A549 (cell line): ENCODE measurements around the gene LPAR5. TPM values are rescaled to one million over a fixed set of nuclear protein-coding genes. Genes with fewer than 3 reads are reported as not detected.
"Not testable (repeated sequence)": the region's sequence is repeated elsewhere in the genome, so short reads cannot be mapped to it uniquely, and the experiment has no call there.

Experiments used
- ATAC-seq, 2 experiments: fragments of 200-7000 bp in 1 of 2; fragments of >200 bp in 1 of 2; cut with Nextera tagmentation in 1 of 2; cut with Tn5 transposase in 1 of 2; 3 replicates each; pipeline versions ENCODE4 v1.8.0 to v1.9.1; 2018 to 2020; ENCODE audit warnings: mild to moderate bottlenecking in 1 of 2, moderate library complexity in 1 of 2
- CTCF ChIA-PET: fragments of 300-600 bp; sonication (Branson Sonifier 250); formaldehyde crosslinking; extraction: SDS; loops from one replicate; lab custom pipeline; 2021; ENCODE audit warnings: antibody characterized with exemption, inconsistent platforms; lab: Yijun Ruan, JAX
- POLR2A ChIA-PET: fragments of 350-600 bp; formaldehyde crosslinking; extraction: SDS; loops from one replicate; lab custom pipeline; 2021; ENCODE audit warnings: antibody characterized with exemption, inconsistent platforms; lab: Yijun Ruan, JAX
- DNase-seq, 2 experiments: peaks; one replicate each; pipeline versions ENCODE4 v3.0.0 to v3.0.0-alpha.2; 2011 to 2016; ENCODE audit warnings: low read depth in 1 of 2, low spot score in 1 of 2
- FAIRE-seq: peaks from 2 replicates; lab custom pipeline; 2011; peaks lifted over from hg19 to GRCh38; lab: Jason Lieb, UNC
- H3K27ac ChIP-seq, 2 experiments: fragments of >200 bp; sonication (Bioruptor Twin); formaldehyde crosslinking; 3 replicates each; pipeline ENCODE4 v1.5.1; 2016 to 2017
- H3K4me1 ChIP-seq: fragments of >200 bp; sonication (Bioruptor Twin); formaldehyde crosslinking; 3 replicates; pipeline ENCODE4 v1.6.1; 2016
- H3K4me2 ChIP-seq: fragments of >200 bp; sonication (Bioruptor Twin); formaldehyde crosslinking; 3 replicates; pipeline ENCODE4 v1.6.1; 2016
- H3K4me3 ChIP-seq: fragments of >200 bp; sonication (Bioruptor Twin); formaldehyde crosslinking; 3 replicates; pipeline ENCODE4 v1.5.1; 2016
- H3K9me3 ChIP-seq: fragments of >200 bp; sonication (Bioruptor Twin); formaldehyde crosslinking; 3 replicates; pipeline ENCODE4 v1.6.1; 2016
- CEBPB ChIP-seq, 2 experiments: fragments of >200 bp in 1 of 2; sonication (Bioruptor Twin) in 1 of 2; formaldehyde crosslinking in 1 of 2; IDR thresholded peaks; 2 replicates each; pipeline ENCODE4 v1.6.1; 2012 to 2016
- GATA3 ChIP-seq: IDR thresholded peaks from 2 replicates; pipeline ENCODE4 v1.6.1; 2012; ENCODE audit warnings: borderline replicate concordance
- HEYL ChIP-seq: fragments of 250-450 bp; sonication (Bioruptor Pico); IDR thresholded peaks from 2 replicates; pipeline ENCODE4 v1.8.0; 2021; ENCODE audit warnings: mild to moderate bottlenecking, moderate library complexity
- HMGXB4 ChIP-seq: fragments of 250-450 bp; sonication (Bioruptor Pico); IDR thresholded peaks from 2 replicates; pipeline ENCODE4 v1.5.0; 2021; ENCODE audit warnings: mild to moderate bottlenecking, moderate library complexity, borderline replicate concordance
- HOXA7 ChIP-seq: fragments of 250-450 bp; sonication (Bioruptor Pico); IDR thresholded peaks from 2 replicates; pipeline ENCODE4 v1.5.0; 2020; ENCODE audit warnings: mild to moderate bottlenecking, moderate library complexity
- MAFK ChIP-seq: fragments of 450-650 bp; IDR thresholded peaks from 2 replicates; pipeline ENCODE4 v1.6.1; 2014; ENCODE audit not compliant: partially characterized antibody
- NFE2L2 ChIP-seq: fragments of 150-350 bp; conservative IDR thresholded peaks from 2 replicates; pipeline ENCODE4 v1.6.1; 2014; ENCODE audit warnings: low read length
- NPAS2 ChIP-seq: fragments of 250-450 bp; sonication (Bioruptor Pico); IDR thresholded peaks from 2 replicates; pipeline ENCODE4 v1.8.0; 2022; ENCODE audit warnings: mild to moderate bottlenecking, moderate library complexity, borderline replicate concordance
- POLR2AphosphoS2 ChIP-seq: conservative IDR thresholded peaks from 2 replicates; pipeline ENCODE4 v1.6.1; 2012; ENCODE audit warnings: low read length, improper control_type of control experiment, inconsistent platforms
- SMC3 ChIP-seq: fragments of >200 bp; sonication (Bioruptor Twin); formaldehyde crosslinking; IDR thresholded peaks from 3 replicates; pipeline ENCODE4 v1.6.1; 2018; ENCODE audit warnings: inconsistent platforms
- TP53 ChIP-seq: fragments of 250-450 bp; sonication (Bioruptor Pico); IDR thresholded peaks from 2 replicates; pipeline ENCODE4 v1.5.0; 2021; ENCODE audit warnings: mild to moderate bottlenecking, moderate library complexity
- ZNF302 ChIP-seq: fragments of 250-450 bp; sonication (Bioruptor Pico); IDR thresholded peaks from 2 replicates; pipeline ENCODE4 v1.9.0; 2021; ENCODE audit warnings: inconsistent platforms, mild to moderate bottlenecking, moderate library complexity
- ZSCAN20 ChIP-seq: fragments of 250-450 bp; sonication (Bioruptor Pico); IDR thresholded peaks from 2 replicates; pipeline ENCODE4 v1.8.0; 2022; ENCODE audit warnings: mild to moderate bottlenecking, moderate library complexity
- WGBS: methylation state at CpG from one replicate; pipeline ENCODE4 v1.1.6; 2017; ENCODE audit errors: missing lambda C conversion rate; 5-methylcytosine and 5-hydroxymethylcytosine counted together
- polyA plus RNA-seq, 4 experiments: library from polyadenylated mRNA; depleted of rRNA in 3 of 4; stranded (reverse); fragments of >200 nt; fragmentation: RNase III in 1 of 4; extraction: RNeasy Plus Mini Kit Qiagen cat#74134 plus additional on column Dnase treatment in 1 of 4; gene quantifications; 2 replicates in 3 of 4; 3 replicates in 1 of 4; pipeline ENCODE4 v1.2.3, GENCODE V29; 2011 to 2017
- TF ChIP-seq, protein P1 (sequence below): IDR thresholded peaks from 2 replicates; pipeline ENCODE4 v1.6.1; 2012
- TF ChIP-seq, protein P2 (sequence below): fragments of 200-600 bp; sonication (generic); IDR thresholded peaks from 2 replicates; pipeline ENCODE4 v1.6.1; 2016; ENCODE audit warnings: antibody characterized with exemption, mild to moderate bottlenecking, moderate library complexity
- TF ChIP-seq, protein P3 (sequence below): IDR thresholded peaks from 2 replicates; pipeline ENCODE4 v1.6.1; 2012; ENCODE audit warnings: low read depth, borderline replicate concordance
- TF ChIP-seq, protein P4 (sequence below): fragments of >200 bp; sonication (Bioruptor Twin); formaldehyde crosslinking; IDR thresholded peaks from 3 replicates; pipeline ENCODE4 v1.5.1; 2016

Gene LPAR5
- polyA plus RNA-seq, 2 of the 4 experiments (the other 2 are of a cell fraction) = 0.66 to 0.74 TPM

- DNase-seq (no peak), FAIRE-seq (no peak), ATAC-seq (no peak)
- no peak overlapping the region for H3K27ac ChIP-seq
- WGBS = 97% methylated on average over 8 of the region's 8 CpGs
- no peak overlapping the region for H3K4me2 ChIP-seq
- POLR2A ChIA-PET = no interaction called here
- H3K4me1 ChIP-seq = no peaks in the 10 kb centered on the region
- no peaks in the 10 kb centered on the region for H3K9me3 ChIP-seq
- CTCF ChIA-PET = interaction anchor here (1.0 to 1.6 kb wide), 4 partner anchors 10 to 195 kb away, joined by 3 to 4 read pairs (median 3); no protein-coding TSS in a partner anchor
- no peak overlapping the region for H3K4me3 ChIP-seq
- TF ChIP-seq SMC3 (no peak), ZNF302 (CRISPR knock-in tag) (no peak), NFE2L2 (no peak), HEYL (CRISPR knock-in tag) (no peak), HOXA7 (CRISPR knock-in tag) (no peak), TP53 (no peak), ZSCAN20 (CRISPR knock-in tag) (no peak), POLR2AphosphoS2 (no peak), NPAS2 (no peak), MAFK (no peak), HMGXB4 (no peak), GATA3 (no peak)
- TF ChIP-seq, protein P1, sequence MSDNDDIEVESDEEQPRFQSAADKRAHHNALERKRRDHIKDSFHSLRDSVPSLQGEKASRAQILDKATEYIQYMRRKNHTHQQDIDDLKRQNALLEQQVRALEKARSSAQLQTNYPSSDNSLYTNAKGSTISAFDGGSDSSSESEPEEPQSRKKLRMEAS = no peak
- TF ChIP-seq, protein P2, sequence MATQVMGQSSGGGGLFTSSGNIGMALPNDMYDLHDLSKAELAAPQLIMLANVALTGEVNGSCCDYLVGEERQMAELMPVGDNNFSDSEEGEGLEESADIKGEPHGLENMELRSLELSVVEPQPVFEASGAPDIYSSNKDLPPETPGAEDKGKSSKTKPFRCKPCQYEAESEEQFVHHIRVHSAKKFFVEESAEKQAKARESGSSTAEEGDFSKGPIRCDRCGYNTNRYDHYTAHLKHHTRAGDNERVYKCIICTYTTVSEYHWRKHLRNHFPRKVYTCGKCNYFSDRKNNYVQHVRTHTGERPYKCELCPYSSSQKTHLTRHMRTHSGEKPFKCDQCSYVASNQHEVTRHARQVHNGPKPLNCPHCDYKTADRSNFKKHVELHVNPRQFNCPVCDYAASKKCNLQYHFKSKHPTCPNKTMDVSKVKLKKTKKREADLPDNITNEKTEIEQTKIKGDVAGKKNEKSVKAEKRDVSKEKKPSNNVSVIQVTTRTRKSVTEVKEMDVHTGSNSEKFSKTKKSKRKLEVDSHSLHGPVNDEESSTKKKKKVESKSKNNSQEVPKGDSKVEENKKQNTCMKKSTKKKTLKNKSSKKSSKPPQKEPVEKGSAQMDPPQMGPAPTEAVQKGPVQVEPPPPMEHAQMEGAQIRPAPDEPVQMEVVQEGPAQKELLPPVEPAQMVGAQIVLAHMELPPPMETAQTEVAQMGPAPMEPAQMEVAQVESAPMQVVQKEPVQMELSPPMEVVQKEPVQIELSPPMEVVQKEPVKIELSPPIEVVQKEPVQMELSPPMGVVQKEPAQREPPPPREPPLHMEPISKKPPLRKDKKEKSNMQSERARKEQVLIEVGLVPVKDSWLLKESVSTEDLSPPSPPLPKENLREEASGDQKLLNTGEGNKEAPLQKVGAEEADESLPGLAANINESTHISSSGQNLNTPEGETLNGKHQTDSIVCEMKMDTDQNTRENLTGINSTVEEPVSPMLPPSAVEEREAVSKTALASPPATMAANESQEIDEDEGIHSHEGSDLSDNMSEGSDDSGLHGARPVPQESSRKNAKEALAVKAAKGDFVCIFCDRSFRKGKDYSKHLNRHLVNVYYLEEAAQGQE = no peak
- TF ChIP-seq, protein P3, sequence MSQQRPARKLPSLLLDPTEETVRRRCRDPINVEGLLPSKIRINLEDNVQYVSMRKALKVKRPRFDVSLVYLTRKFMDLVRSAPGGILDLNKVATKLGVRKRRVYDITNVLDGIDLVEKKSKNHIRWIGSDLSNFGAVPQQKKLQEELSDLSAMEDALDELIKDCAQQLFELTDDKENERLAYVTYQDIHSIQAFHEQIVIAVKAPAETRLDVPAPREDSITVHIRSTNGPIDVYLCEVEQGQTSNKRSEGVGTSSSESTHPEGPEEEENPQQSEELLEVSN = no peak
- TF ChIP-seq, protein P4, sequence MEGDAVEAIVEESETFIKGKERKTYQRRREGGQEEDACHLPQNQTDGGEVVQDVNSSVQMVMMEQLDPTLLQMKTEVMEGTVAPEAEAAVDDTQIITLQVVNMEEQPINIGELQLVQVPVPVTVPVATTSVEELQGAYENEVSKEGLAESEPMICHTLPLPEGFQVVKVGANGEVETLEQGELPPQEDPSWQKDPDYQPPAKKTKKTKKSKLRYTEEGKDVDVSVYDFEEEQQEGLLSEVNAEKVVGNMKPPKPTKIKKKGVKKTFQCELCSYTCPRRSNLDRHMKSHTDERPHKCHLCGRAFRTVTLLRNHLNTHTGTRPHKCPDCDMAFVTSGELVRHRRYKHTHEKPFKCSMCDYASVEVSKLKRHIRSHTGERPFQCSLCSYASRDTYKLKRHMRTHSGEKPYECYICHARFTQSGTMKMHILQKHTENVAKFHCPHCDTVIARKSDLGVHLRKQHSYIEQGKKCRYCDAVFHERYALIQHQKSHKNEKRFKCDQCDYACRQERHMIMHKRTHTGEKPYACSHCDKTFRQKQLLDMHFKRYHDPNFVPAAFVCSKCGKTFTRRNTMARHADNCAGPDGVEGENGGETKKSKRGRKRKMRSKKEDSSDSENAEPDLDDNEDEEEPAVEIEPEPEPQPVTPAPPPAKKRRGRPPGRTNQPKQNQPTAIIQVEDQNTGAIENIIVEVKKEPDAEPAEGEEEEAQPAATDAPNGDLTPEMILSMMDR = no peak
These were observed 43.7 kb downstream of the LPAR5 start for GRCh38 chr12:6592087-6592486.

DNA sequence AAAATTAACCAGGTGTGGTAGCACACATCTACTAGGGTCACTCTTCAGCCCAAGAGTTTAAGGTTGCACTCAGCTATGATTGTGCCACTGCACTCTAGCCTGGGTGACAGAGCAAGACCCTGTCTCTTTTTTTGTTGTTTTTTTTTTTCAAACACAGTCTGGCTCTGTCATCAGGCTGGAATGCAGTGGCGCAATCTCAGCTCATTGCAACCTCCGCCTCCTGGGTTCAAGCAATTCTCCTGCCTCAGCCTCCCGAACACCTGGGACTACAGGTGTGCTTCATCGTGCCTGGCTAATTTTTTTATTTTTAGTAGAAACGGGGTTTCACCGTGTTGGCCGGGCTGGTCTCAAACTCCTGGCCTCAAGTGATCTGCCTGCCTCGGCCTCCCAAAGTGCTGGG is 49.2 kb downstream of the LPAR5 start:
- not testable (repeated sequence) for ATAC-seq, H3K27ac ChIP-seq, H3K4me3 ChIP-seq, DNase-seq, H3K9me3 ChIP-seq, FAIRE-seq, H3K4me2 ChIP-seq, H3K4me1 ChIP-seq
- WGBS = 89% methylated on average over 8 of the region's 8 CpGs
- POLR2A ChIA-PET = interaction anchor here (0.8 kb wide), 1 partner anchor 52 kb away, joined by 3 read pairs; the partner anchor contains the start of gene GAPDH
- TF ChIP-seq CEBPB (IDR thresholded peaks at IDR 0.05) = peak; percentile 37 to 74; a peak in 3 of 4 replicates
- CTCF ChIA-PET = interaction anchor here (0.7 to 8.0 kb wide), 7 partner anchors 13 to 240 kb away, joined by 3 to 49 read pairs (median 4); no protein-coding TSS in a partner anchor
